Measurements from ENCODE around the gene TMEM205. TPM values are rescaled to one million over a fixed set of nuclear protein-coding genes. Genes with fewer than 3 reads are reported as not detected.
"Not testable (repeated sequence)": the region's sequence is repeated elsewhere in the genome, so short reads cannot be mapped to it uniquely, and the experiment has no call there.

The TMEM205 gene
- total RNA-seq, 3 donors from 2014 or later: 216 to 286 (median 243) TPM

GRCh38 chr19:11322269-11323024, 23.6 kb downstream of the TMEM205 start:
- intact Hi-C loops (cut with DNase I; ENCODE audit: low total_unique reads): no loop called here
- H3K27ac ChIP-seq: peak overlapping the region; percentile 53 to 74
- H3K27me3 ChIP-seq: no peaks in the 10 kb centered on the region
- TF ChIP-seq POLR2AphosphoS5 (IDR thresholded peaks at IDR 0.05): no peak
- TF ChIP-seq POLR2A (IDR thresholded peaks at IDR 0.05): no peak
- TF ChIP-seq CTCF (IDR thresholded peaks at IDR 0.05): no peak
- DNase-seq (ENCODE audit: low spot score in 2 of 2): no peak
- no peaks in the 10 kb centered on the region for H3K36me3 ChIP-seq
- H3K9me3 ChIP-seq: no peaks in the 10 kb centered on the region
- H3K4me1 ChIP-seq: peaks cover 15 to 21% of the 10 kb centered on the region in 2 donors
- no peak overlapping the region for H3K4me3 ChIP-seq

- no peaks in the 10 kb centered on the region for H3K27me3 ChIP-seq
- no peak overlapping the region for H3K4me3 ChIP-seq
- DNase-seq (ENCODE audit: low spot score in 2 of 2): no peak
- H3K27ac ChIP-seq: peak overlapping the region in 1 of 2 donors; percentile 33
- TF ChIP-seq CTCF (IDR thresholded peaks at IDR 0.05): no peak
- TF ChIP-seq POLR2AphosphoS5 (IDR thresholded peaks at IDR 0.05): no peak
- TF ChIP-seq POLR2A (IDR thresholded peaks at IDR 0.05): no peak
- intact Hi-C loops (cut with DNase I; ENCODE audit: low total_unique reads): no loop called here
- H3K9me3 ChIP-seq: no peaks in the 10 kb centered on the region
- H3K36me3 ChIP-seq: no peaks in the 10 kb centered on the region
- peaks cover 15 to 21% of the 10 kb centered on the region in 2 donors for H3K4me1 ChIP-seq
These were observed 24.6 kb downstream of the TMEM205 start for GRCh38 chr19:11321191-11322126.

DNA sequence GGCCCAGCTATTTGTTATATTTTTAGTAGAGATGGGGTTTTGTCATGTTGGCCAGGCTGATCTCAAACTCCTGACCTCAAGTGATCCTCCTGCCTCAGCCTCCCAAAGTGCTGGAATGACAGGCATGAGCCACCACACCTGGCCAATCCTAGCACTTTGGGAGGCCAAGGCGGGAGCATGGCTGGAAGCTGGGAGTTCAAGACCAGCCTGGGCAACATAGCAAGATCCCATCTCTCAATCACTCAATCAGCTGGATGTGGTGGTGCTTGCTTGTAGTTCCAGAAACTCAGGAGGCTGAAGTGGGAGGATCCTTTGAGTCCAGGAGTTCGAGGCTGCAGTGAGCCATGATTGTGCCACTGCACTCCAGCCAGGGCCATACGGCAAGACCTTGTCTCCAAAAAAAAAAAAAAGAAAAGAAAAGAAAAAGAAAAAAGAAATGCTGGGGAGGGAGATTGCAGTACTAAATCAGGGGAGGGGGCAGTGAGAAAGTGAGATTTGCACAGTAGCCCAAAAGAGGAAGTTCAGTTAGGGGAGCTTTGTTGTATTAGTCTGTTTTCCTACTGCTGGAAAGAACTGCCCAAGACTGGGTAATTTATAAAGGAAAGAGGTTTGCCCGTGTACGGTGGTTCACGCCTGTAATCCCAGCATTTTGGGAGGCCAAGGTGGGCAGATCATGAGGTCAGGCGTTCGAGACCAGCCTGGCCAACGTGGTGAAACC, 25.6 kb downstream of the TMEM205 start:
- peaks cover 15 to 21% of the 10 kb centered on the region in 2 donors for H3K4me1 ChIP-seq
- H3K9me3 ChIP-seq; H3K4me3 ChIP-seq; intact Hi-C loops (cut with DNase I; ENCODE audit: low total_unique reads); H3K27ac ChIP-seq; H3K27me3 ChIP-seq; DNase-seq (ENCODE audit: low spot score in 2 of 2); H3K36me3 ChIP-seq: not testable (repeated sequence)

DNA sequence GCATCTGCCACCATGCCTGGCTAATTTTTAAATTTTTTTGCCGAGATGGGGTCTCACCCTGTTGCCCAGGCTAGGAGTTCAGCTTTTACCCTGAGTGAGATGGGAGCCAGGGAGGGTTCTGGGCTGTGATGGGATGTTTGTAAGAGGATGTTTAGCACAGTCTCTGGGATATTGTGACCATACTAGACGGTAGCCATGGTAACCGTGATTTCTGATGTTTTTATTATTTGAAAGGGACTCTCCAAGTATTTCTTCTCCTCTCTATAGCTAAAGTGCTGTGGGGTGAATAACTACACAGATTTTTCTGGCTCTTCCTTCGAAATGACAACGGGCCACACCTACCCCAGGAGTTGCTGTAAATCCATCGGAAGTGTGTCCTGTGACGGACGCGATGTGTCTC, 39.7 kb downstream of the TMEM205 start:
- no peaks in the 10 kb centered on the region for H3K4me1 ChIP-seq
- TF ChIP-seq POLR2AphosphoS5 (IDR thresholded peaks at IDR 0.05) (no peak), CTCF (IDR thresholded peaks at IDR 0.05) (no peak), POLR2A (IDR thresholded peaks at IDR 0.05) (no peak)
- no peak overlapping the region for H3K4me3 ChIP-seq
- H3K9me3 ChIP-seq: no peaks in the 10 kb centered on the region
- no peak overlapping the region for H3K27ac ChIP-seq
- intact Hi-C loops (cut with DNase I; ENCODE audit: low total_unique reads): no loop called here
- DNase-seq (ENCODE audit: low spot score in 2 of 2): no peak
- H3K27me3 ChIP-seq: no peaks in the 10 kb centered on the region
- H3K36me3 ChIP-seq: no peaks in the 10 kb centered on the region

DNA sequence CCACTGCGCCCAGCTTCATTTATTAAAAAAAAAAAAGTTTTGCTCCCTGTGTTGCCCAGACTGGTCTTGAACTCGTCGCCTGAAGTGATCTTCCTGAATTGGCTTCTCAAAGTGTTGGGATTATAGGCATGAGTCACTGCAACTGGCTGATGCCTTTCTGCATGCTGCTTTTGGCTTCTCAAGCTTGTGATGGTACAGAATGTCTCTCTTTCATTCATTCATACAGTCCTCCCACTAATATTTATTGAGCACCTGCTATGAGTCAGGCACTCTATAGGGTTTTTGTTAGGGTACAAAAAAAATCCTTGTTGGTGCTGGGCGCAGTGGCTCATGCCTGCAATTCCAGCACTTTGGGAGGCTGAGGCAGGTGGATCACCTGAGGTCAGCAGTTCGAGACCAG, 41.1 kb downstream of the TMEM205 start:
- DNase-seq (ENCODE audit: low spot score in 2 of 2): no peak
- H3K27ac ChIP-seq: no peak overlapping the region
- no peak overlapping the region for H3K4me3 ChIP-seq
- no peaks in the 10 kb centered on the region for H3K36me3 ChIP-seq
- H3K27me3 ChIP-seq: no peaks in the 10 kb centered on the region
- no peaks in the 10 kb centered on the region for H3K9me3 ChIP-seq
- intact Hi-C loops (cut with DNase I; ENCODE audit: low total_unique reads): no loop called here
- H3K4me1 ChIP-seq: no peaks in the 10 kb centered on the region
- no peak for TF ChIP-seq POLR2AphosphoS5 (IDR thresholded peaks at IDR 0.05)
- no peak for TF ChIP-seq POLR2A (IDR thresholded peaks at IDR 0.05)
